Stomach (tissue), 4 donors: Measurements from ENCODE around the gene KAT7.

Source experiments
- CTCF ChIP-seq, 7 experiments: fragments of 450-650 bp in 4 of 7; fragments of 200-600 bp in 3 of 7; sonication (generic) in 3 of 7; IDR thresholded peaks; one replicate each; pipeline ENCODE4 v1.5.1; 2016 to 2019; ENCODE audit warnings: antibody characterized with exemption in 7 of 7, control low read depth in 2 of 7, mild to moderate bottlenecking in 1 of 7
- EP300 ChIP-seq: sonication (generic); formaldehyde crosslinking; IDR thresholded peaks from one replicate; pipeline ENCODE4 v1.6.1; 2017; ENCODE audit warnings: antibody characterized with exemption
- POLR2A ChIP-seq, 4 donors: fragments of 450-650 bp; IDR thresholded peaks; one replicate each; pipeline ENCODE4 v1.6.1; 2016; ENCODE audit warnings: antibody characterized with exemption in 4 of 4, control low read depth in 2 of 4, mild to moderate bottlenecking in 1 of 4, moderate library complexity in 1 of 4
- POLR2AphosphoS5 ChIP-seq, 3 donors: sonication (generic); formaldehyde crosslinking; IDR thresholded peaks; one replicate each; pipeline ENCODE4 v1.6.1; 2016; ENCODE audit warnings: antibody characterized with exemption in 3 of 3

GRCh38 chr17:49798738-49799137, 10.3 kb downstream of the KAT7 start:
- TF ChIP-seq POLR2AphosphoS5 (IDR thresholded peaks at IDR 0.05), result no peak
- no peak for TF ChIP-seq CTCF (IDR thresholded peaks at IDR 0.05)
- TF ChIP-seq POLR2A (IDR thresholded peaks at IDR 0.05), result no peak
- TF ChIP-seq EP300, result no peak
